Activated CD4-positive, alpha-beta T cell treated with anti-CD3 and anti-CD28 coated beads, Interleukin-2, amount 50 U/mL, for 24 hours (primary cell): ENCODE measurements around the gene POLH.
"Not testable (repeated sequence)": the region's sequence is repeated elsewhere in the genome, so short reads cannot be mapped to it uniquely, and the experiment has no call there.

Experiments used
- DNase-seq, 2 donors: peaks; one replicate each; pipeline ENCODE4 v3.0.0-alpha.2; 2020; ENCODE audit warnings: low read depth in 1 of 2, low spot score in 1 of 2

Gene POLH

DNA sequence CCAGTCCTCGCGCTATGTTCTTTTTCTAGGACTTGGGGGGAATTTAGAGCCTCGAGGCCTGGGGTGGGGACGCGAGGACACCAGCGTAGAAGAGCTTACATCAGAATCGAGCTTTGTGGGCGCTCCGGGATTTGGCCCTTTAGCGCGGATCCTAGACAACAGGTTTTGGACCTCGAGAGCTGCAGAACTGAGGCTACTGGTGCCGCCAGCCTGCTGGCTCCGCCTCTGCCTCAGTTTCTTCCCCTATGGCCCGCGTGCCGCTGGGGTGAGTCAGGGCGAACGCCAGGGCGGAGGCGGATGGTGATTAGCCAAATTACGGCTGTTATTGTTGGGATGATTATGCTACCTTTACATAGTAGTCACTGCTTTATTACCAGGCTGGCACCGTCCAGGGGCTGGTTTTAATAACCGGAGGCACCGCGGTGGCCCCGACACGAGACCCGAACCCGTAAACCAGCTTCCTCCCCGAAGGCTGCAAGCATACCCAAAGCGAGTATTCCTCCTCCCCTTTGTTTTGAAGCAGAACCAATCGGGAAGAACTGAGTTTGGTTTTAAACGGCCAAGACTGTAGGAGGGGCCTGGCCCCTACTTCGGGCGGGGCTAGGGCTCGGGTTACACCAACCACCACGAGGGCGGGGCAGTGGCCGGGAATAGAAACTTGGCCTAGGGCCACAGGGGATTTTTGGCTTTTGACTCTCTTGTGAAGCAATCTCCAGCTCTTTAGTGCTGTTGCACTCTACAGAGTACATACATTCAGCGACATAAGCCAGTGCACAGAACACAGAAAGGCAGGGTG lies 53.7 kb downstream of the POLH start:
- peak; percentile 68 to 84 for DNase-seq

DNA sequence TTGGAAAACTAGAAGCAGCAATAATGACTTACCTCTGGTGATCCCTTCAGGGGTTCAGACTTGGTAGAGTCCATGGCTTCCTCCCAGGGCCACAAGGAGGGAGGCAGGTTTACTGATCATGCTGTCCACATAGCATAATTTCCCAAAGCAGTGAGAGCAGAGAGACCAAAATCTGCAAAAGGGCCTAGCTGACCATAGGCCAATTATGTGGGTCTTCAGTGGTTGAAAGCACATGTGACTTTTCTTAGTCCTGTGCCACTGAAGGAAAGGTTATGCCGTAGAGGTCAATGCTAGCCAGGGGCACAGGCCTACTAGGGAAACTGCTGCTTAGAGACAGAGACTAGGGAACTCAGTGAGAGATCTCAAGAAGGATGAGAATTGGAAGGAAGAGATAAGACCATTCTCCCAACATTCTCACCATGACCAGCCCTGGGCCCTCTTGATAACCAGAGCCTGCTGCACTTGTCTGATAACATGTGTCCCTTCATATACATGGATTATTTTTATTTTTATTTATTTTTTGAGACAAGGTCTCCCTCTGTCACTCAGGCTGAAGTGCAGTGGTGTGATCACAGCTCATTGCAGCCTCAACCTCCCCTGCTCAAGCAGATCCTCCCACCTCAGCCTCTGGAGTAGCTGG lies 55.1 kb downstream of the POLH start:
- no peak for DNase-seq

- DNase-seq = not testable (repeated sequence)
These were observed 57.0 kb downstream of the POLH start for GRCh38 chr6:43633002-43633401.

DNA sequence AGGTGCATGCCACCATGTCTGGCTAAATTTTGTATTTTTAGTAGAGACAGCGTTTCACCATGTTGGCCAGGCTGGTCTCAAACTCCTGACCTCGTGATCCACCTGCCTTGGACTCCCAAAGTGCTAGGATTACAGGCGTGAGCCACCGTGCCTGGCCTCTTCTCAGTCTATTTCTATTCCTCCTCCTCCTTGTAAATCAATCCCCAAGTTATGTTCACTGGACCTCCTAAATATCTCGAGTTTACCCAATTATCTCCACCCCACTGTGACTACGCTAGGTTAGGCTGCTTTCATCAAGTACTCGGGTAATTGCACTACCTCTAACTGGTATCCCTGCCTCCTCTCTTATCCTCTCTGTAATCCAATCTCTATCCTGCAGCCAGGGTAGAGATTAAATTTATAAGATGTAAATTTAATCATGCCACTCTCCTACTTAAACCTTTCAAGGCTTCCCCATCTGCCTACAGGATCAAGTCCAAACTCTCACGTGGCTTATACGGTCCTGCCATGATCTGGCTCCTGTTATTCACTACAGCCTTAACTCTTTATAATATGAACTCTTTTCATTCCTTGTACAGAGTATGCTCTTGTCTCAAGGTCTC lies 58.8 kb downstream of the POLH start:
- no peak for DNase-seq

DNA sequence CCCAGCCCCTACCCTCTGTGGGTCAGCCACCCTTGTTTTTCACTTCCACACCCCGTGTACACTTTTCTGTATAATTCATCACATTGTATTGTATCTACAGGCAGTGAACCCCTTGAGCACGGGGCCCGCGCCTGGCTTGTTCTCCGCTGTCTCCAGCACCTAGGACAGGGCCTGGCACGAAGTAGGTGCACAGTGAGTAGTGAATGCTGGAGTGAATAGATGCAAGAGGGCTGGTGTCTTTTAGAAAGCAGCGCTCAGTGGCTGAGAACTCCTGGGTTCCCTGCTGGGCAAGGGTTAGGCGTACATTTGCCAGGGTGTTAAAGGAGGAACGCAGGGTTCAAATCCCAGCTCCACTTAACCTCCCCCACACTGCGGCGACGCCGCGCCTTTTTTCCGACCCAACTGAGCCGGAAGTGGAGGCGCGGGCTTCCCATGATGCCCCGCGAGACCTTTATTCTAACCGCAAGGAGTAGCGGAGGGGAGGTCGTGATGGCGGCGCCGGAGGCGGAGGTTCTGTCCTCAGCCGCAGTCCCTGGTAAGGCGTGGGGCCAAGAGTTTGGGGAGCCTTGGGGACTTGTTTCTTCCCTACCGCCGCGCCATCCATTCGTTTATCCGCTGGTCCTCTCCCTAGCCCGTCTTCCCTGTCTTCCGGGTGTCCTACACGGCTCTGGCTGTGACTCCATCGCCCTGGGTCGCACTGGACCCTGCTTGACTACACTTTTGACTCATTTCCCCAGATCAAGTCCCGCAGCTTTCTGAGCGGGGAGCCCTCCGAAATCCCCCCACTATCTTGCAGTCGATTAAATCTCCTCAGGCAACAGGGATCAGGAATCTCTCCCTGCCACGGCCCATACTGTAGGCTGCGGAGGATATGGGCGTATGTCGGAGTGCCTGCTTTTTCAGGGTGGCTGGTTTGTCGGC lies 59.7 kb downstream of the POLH start, which contains the start of gene MAD2L1BP:
Gene MAD2L1BP (plus strand): TSS at position 454 of the 921 bp plus-strand sequence. CDS start 36 bp downstream, at position 490.
- peak; percentile 75 to 77 for DNase-seq

- DNase-seq = no peak
These were observed 60.3 kb downstream of the POLH start for GRCh38 chr6:43636308-43636659.

GRCh38 chr6:43639984-43640800 lies 64.2 kb downstream of the POLH start:
- no peak for DNase-seq

DNA sequence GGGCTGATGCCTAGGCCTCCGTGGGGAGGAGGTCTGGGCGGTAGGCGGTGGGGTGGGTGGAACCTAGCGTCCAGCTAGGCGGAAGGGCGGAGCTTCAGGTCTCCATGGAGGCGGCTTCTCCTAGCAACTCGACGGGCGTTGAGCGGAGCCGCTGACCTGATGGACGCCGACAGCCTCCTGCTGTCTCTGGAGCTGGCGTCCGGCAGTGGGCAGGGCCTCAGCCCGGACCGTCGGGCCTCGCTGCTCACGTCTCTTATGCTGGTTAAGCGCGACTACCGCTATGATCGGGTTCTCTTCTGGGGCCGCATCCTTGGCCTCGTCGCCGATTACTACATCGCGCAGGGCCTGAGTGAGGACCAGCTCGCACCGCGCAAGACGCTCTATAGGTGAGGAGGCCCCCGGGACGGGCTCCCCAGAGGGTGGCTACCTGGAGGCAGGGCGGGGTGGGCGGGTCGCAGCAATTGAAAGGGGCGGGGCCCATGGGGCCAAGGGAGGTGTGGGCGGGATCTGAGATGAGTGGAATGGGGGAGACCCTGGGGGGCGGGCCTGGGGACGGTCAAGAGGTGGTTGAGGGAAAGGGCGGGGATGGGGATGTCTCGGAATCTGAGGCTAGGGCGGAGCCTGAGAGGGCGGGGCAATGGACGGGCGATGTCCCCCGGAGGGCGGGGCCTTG lies 69.1 kb downstream of the POLH start, which contains the start of gene RSPH9:
Gene RSPH9 (plus strand): TSS at position 97 of the 673 bp plus-strand sequence. CDS start 63 bp downstream, at position 160.
- DNase-seq = peak in 1 of 2 donors; percentile 36

GRCh38 chr6:43645613-43645964 lies 69.6 kb downstream of the POLH start:
- DNase-seq = no peak

DNA sequence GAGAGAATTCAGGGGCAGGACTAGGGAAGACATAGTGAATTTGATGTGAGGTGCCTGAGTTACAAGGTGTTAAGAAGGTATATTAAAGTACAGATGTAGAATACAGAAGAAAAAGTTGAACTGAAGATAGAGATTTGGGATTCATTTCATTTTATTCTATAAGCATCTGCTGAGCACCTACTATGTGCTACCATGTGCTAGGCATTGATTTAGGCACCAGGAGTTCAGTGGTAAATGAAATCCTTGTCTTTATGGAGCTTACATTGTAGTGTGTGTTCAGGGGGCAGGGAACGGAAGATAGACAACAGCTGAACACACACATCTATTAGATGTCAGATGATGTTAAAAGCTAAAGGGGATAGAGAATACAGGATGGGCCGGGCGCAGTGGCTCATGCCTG lies 71.6 kb downstream of the POLH start:
- no peak for DNase-seq

GRCh38 chr6:43648248-43648647 lies 72.3 kb downstream of the POLH start:
- no peak for DNase-seq

DNA sequence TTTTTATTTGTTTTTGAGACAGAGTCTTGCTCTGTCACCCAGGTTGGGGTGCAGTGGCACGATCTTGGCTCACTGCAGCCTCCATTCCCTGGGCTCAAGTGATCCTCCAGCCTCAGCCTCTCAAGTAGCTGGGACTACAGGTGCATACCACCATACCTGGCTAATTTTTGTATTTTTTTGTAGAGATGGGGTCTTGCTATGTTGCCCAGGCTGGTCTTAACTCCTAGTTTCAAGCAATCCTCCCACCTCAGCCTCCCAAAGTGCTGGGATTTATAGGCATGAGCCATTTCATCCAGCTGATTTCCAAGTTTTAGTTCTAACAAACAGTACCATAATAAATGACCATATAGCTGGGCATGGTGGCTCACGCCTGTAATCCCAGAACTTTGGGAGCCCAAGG lies 76.8 kb downstream of the POLH start:
- DNase-seq = not testable (repeated sequence)

GRCh38 chr6:43657221-43657802 lies 81.3 kb downstream of the POLH start:
- DNase-seq = no peak

GRCh38 chr6:43658161-43658560 lies 82.2 kb downstream of the POLH start:
- no peak for DNase-seq

DNA sequence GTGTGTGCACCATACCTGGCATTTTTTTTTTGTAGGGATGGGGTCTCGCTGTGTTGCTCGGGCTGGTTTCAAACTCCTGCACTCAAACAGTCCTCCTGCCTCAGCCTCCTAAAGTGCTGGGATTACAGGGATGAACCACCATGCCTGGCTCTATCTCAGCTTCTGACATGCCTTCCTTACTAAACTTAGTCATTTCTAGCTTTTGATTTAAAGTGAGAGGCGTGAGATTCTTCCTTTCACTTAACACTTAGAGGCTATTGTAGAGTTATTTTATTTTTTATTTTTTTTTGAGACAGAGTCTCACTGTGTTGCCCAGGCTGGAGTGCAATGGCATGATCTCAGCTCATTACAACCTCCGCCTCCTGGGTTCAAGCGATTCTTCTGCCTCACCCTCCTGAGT lies 87.0 kb downstream of the POLH start:
- not testable (repeated sequence) for DNase-seq
